Neuronal stem cell (in vitro differentiated cells): ENCODE measurements around the gene OR2V2.
A peak's percentile ranks its signal among the peaks of the same experiment; 100 is the strongest.

ENCODE experiments used
- DNase-seq: peaks from one replicate; pipeline ENCODE4 v3.0.0-alpha.2; 2013; ENCODE audit warnings: low spot score
- H2AFZ ChIP-seq: one replicate; pipeline ENCODE4 v1.6.1; 2013; ENCODE audit warnings: mild to moderate bottlenecking, low read length, inconsistent platforms
- H2AK5ac ChIP-seq: 2 replicates; pipeline ENCODE4 v1.6.1; 2013; ENCODE audit warnings: low read depth, mild to moderate bottlenecking, inconsistent platforms, low read length, moderate library complexity, mixed read lengths
- H2BK120ac ChIP-seq: 2 replicates; pipeline ENCODE4 v1.6.1; 2013; ENCODE audit warnings: low read depth, mild to moderate bottlenecking, inconsistent platforms, low read length, moderate library complexity, mixed read lengths
- H2BK12ac ChIP-seq: one replicate; pipeline ENCODE4 v1.6.1; 2013; ENCODE audit warnings: low read length, inconsistent platforms
- H2BK15ac ChIP-seq: 2 replicates; pipeline ENCODE4 v1.6.1; 2013; ENCODE audit warnings: mild to moderate bottlenecking, low read length, inconsistent platforms, mixed read lengths
- H2BK5ac ChIP-seq: one replicate; pipeline ENCODE4 v1.6.1; 2013; ENCODE audit warnings: inconsistent platforms, mild to moderate bottlenecking, low read length, moderate library complexity
- H3K14ac ChIP-seq: one replicate; pipeline ENCODE4 v1.6.1; 2013; ENCODE audit warnings: low read length, inconsistent platforms
- H3K18ac ChIP-seq: 2 replicates; pipeline ENCODE4 v1.6.1; 2013; ENCODE audit warnings: low read length, inconsistent platforms
- H3K23ac ChIP-seq: 2 replicates; pipeline ENCODE4 v1.6.1; 2013; ENCODE audit warnings: low read depth, mild to moderate bottlenecking, mixed read lengths, low read length, inconsistent platforms; ENCODE audit not compliant: poor library complexity
- H3K27ac ChIP-seq: replicated peaks from 3 replicates; pipeline ENCODE4 v1.5.1; 2013; ENCODE audit warnings: low read length, inconsistent platforms
- H3K27me3 ChIP-seq, 3 experiments: 2 replicates each; pipeline ENCODE4 v1.6.1; 2013; ENCODE audit warnings: low read length in 3 of 3, mild to moderate bottlenecking in 2 of 3, inconsistent platforms in 1 of 3, low read depth in 1 of 3, mixed read lengths in 1 of 3, moderate library complexity in 1 of 3; ENCODE audit not compliant: control insufficient read depth in 3 of 3, insufficient read depth in 3 of 3
- H3K36me3 ChIP-seq, 2 donors: replicated peaks in 1 of 2; 2 replicates each; pipeline ENCODE4 v1.6.1; 2013; ENCODE audit warnings: low read length in 2 of 2; ENCODE audit not compliant: control insufficient read depth in 2 of 2, insufficient read depth in 2 of 2
- H3K4ac ChIP-seq: 2 replicates; pipeline ENCODE4 v1.6.1; 2013; ENCODE audit warnings: inconsistent platforms, mild to moderate bottlenecking, low read length, moderate library complexity
- H3K4me1 ChIP-seq, 2 donors: 1 replicate in 1 of 2; 2 replicates in 1 of 2; pipeline ENCODE4 v1.6.1; 2013; ENCODE audit warnings: low read length in 2 of 2, low read depth in 1 of 2; ENCODE audit not compliant: control insufficient read depth in 2 of 2, insufficient read depth in 1 of 2
- H3K4me2 ChIP-seq: one replicate; pipeline ENCODE4 v1.6.1; 2013; ENCODE audit warnings: mild to moderate bottlenecking, low read length, inconsistent platforms; ENCODE audit not compliant: insufficient read depth, poor library complexity, severe bottlenecking
- H3K4me3 ChIP-seq, 2 donors: 2 replicates each; pipeline ENCODE4 v1.5.1; 2013; ENCODE audit warnings: low read length in 2 of 2, mild to moderate bottlenecking in 2 of 2, inconsistent platforms in 1 of 2, moderate library complexity in 1 of 2
- H3K79me1 ChIP-seq: one replicate; pipeline ENCODE4 v1.6.1; 2013; ENCODE audit warnings: low read depth, mild to moderate bottlenecking, inconsistent platforms, low read length, moderate library complexity
- H3K9ac ChIP-seq: one replicate; pipeline ENCODE4 v1.6.1; 2013; ENCODE audit warnings: mild to moderate bottlenecking, low read depth, low read length, inconsistent platforms; ENCODE audit not compliant: poor library complexity
- H3K9me3 ChIP-seq, 2 donors: replicated peaks in 1 of 2; 2 replicates each; pipeline versions ENCODE3 to v1.6.1; 2013; ENCODE audit warnings: low read length in 2 of 2, mild to moderate bottlenecking in 2 of 2, inconsistent platforms in 1 of 2, low read depth in 1 of 2, mixed read lengths in 1 of 2, moderate library complexity in 1 of 2; ENCODE audit not compliant: control insufficient read depth in 2 of 2, insufficient read depth in 1 of 2
- H4K8ac ChIP-seq: one replicate; pipeline ENCODE4 v1.6.1; 2013; ENCODE audit warnings: low read depth, mild to moderate bottlenecking, inconsistent platforms, low read length, moderate library complexity
- H4K91ac ChIP-seq: one replicate; pipeline ENCODE4 v1.6.1; 2013; ENCODE audit warnings: low read length, low read depth, mild to moderate bottlenecking, inconsistent platforms; ENCODE audit not compliant: poor library complexity
- WGBS, 2 donors: extraction: QIAGEN DNeasy Blood & Tissue Kit; methylation state at CpG; one replicate each; pipeline ENCODE4 v1.1.7; 2013; ENCODE audit warnings: missing lambda C conversion rate in 2 of 2, mixed read lengths in 1 of 2; ENCODE audit not compliant: insufficient read length in 2 of 2, insufficient replicate concordance in 1 of 2; ENCODE audit errors: extremely low coverage in 2 of 2; 5-methylcytosine and 5-hydroxymethylcytosine counted together

Gene OR2V2

GRCh38 chr5:181108578-181109165, 38.7 kb upstream of the OR2V2 start:
- Histone ChIP-seq H3K4ac (no peak overlapping the region), H2BK5ac (no peak overlapping the region), H3K9me3 (peaks cover 0 to 2% of the 10 kb centered on the region in 2 donors), H3K4me3 (no peak overlapping the region), H2BK120ac (peak overlapping the region; percentile 95), H3K18ac (peak overlapping the region; percentile 30), H3K4me2 (no peak overlapping the region), H3K4me1 (peaks cover 0 to 3% of the 10 kb centered on the region in 2 donors), H3K14ac (no peak overlapping the region), H2BK12ac (no peak overlapping the region), H4K8ac (no peak overlapping the region), H2BK15ac (no peak overlapping the region), H3K23ac (peak overlapping the region; percentile 23), H3K27me3 (peaks cover 0 to 39% (median 15%) of the 10 kb centered on the region in 3 experiments), H2AFZ (no peak overlapping the region), H3K79me1 (no peaks in the 10 kb centered on the region), H3K9ac (no peak overlapping the region), H2AK5ac (peak overlapping the region; percentile 56), H3K27ac (no peak overlapping the region), H4K91ac (no peak overlapping the region), H3K36me3 (no peaks in the 10 kb centered on the region)
- DNase-seq, result no peak
- no CpG with 5 or more reads among the region's 14 CpGs for whole genome bisulfite sequencing, 2 donors

GRCh38 chr5:181109489-181110013, 37.8 kb upstream of the OR2V2 start:
- H3K27ac ChIP-seq, result no peak overlapping the region
- H3K36me3 ChIP-seq, result no peaks in the 10 kb centered on the region
- H3K9ac ChIP-seq, result no peak overlapping the region
- H3K4ac ChIP-seq, result no peak overlapping the region
- H3K14ac ChIP-seq, result no peak overlapping the region
- H4K91ac ChIP-seq, result no peak overlapping the region
- peaks cover 0 to 3% of the 10 kb centered on the region in 2 donors for H3K4me1 ChIP-seq
- no peak overlapping the region for H2BK5ac ChIP-seq
- H3K4me3 ChIP-seq, result no peak overlapping the region
- no peak overlapping the region for H4K8ac ChIP-seq
- H2AK5ac ChIP-seq, result peak overlapping the region; percentile 42
- no peak overlapping the region for H2BK120ac ChIP-seq
- H2BK15ac ChIP-seq, result no peak overlapping the region
- no CpG with 5 or more reads among the region's 11 CpGs for WGBS, 2 donors
- no peak overlapping the region for H2AFZ ChIP-seq
- peaks cover 5 to 42% (median 16%) of the 10 kb centered on the region in 3 experiments for H3K27me3 ChIP-seq
- peaks cover 4 to 8% of the 10 kb centered on the region in 2 donors for H3K9me3 ChIP-seq
- no peak overlapping the region for H3K4me2 ChIP-seq
- no peak for DNase-seq
- no peak overlapping the region for H3K23ac ChIP-seq
- H3K79me1 ChIP-seq, result no peaks in the 10 kb centered on the region
- H3K18ac ChIP-seq, result peak overlapping the region; percentile 3
- H2BK12ac ChIP-seq, result no peak overlapping the region

DNA sequence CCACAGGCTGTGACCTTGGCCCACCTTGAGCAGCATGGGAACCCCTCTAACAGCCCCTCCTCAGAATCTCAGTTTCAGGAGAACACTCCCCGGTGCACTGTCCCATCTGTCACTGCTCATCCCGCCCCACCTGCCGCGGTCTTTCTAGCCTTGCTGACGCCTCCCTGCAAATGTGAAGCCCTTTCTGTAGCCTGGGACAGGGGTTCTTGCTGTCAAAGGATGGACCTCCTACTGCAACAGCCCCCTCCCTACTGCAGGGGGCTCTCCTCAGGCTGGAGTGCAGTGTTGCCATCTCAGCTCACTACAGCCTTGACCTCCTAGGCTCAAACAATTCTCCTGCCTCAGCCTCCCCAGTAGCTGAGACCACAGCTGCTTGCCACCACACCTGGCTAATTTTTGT, 36.4 kb upstream of the OR2V2 start:
- H3K4me2 ChIP-seq, result no peak overlapping the region
- no peak overlapping the region for H2BK120ac ChIP-seq
- no peak overlapping the region for H3K4ac ChIP-seq
- H3K79me1 ChIP-seq, result no peaks in the 10 kb centered on the region
- H3K23ac ChIP-seq, result no peak overlapping the region
- no peak overlapping the region for H2AFZ ChIP-seq
- H3K9me3 ChIP-seq, result peaks cover 10 to 13% of the 10 kb centered on the region in 2 donors
- H2BK5ac ChIP-seq, result no peak overlapping the region
- no peak overlapping the region for H3K4me3 ChIP-seq
- DNase-seq, result no peak
- peaks cover 9 to 43% (median 19%) of the 10 kb centered on the region in 3 experiments for H3K27me3 ChIP-seq
- H3K27ac ChIP-seq, result no peak overlapping the region
- H3K4me1 ChIP-seq, result peaks cover 0 to 5% of the 10 kb centered on the region in 2 donors
- H3K9ac ChIP-seq, result no peak overlapping the region
- no peak overlapping the region for H2BK15ac ChIP-seq
- no peak overlapping the region for H4K91ac ChIP-seq
- H3K18ac ChIP-seq, result no peak overlapping the region
- no peak overlapping the region for H3K14ac ChIP-seq
- H4K8ac ChIP-seq, result no peak overlapping the region
- no peak overlapping the region for H2BK12ac ChIP-seq
- WGBS, 2 donors, result no CpG with 5 or more reads among the region's 5 CpGs
- H2AK5ac ChIP-seq, result peak overlapping the region; percentile 29
- H3K36me3 ChIP-seq, result no peaks in the 10 kb centered on the region

DNA sequence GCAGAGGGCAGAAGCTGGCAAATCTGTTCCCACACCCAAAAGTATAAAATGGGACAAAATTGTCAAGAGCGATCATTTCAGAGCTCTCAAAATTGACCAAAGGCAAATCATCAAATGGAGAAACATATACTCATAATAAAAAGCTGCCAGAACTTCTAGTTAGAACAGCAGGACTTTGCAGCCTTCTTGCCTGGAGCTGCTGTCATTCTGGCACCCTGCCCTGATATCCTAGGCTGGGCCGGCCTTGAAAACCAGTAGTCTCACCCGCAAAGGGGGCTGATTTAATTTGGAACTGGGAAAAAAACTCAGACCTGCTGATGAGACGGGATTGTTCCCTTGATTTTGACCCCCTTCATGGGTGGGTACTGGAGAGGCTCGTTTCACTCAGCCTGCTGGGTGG, 34.9 kb upstream of the OR2V2 start:
- Histone ChIP-seq H2AK5ac (no peak overlapping the region), H3K23ac (no peak overlapping the region), H3K4me2 (no peak overlapping the region), H3K27me3 (peaks cover 9 to 43% (median 23%) of the 10 kb centered on the region in 3 experiments), H3K79me1 (no peaks in the 10 kb centered on the region), H3K4me3 (no peak overlapping the region), H3K9ac (no peak overlapping the region), H3K4me1 (peaks cover 0 to 5% of the 10 kb centered on the region in 2 donors), H3K4ac (no peak overlapping the region), H3K14ac (no peak overlapping the region), H4K91ac (no peak overlapping the region), H3K9me3 (peaks cover 10 to 11% of the 10 kb centered on the region in 2 donors), H2BK120ac (no peak overlapping the region), H2AFZ (no peak overlapping the region), H3K18ac (no peak overlapping the region), H4K8ac (no peak overlapping the region), H2BK5ac (no peak overlapping the region), H3K27ac (no peak overlapping the region), H3K36me3 (no peaks in the 10 kb centered on the region), H2BK15ac (no peak overlapping the region), H2BK12ac (no peak overlapping the region)
- DNase-seq, result no peak
- no CpG with 5 or more reads among the region's 5 CpGs for WGBS, 2 donors
